Activated T-helper 17 cell treated with anti-CD3 and anti-CD28 coated beads, Interleukin-2, amount 50 U/mL, for 72 hours (primary cell): ENCODE measurements around the gene RRAGD. TPM values are rescaled to one million over a fixed set of nuclear protein-coding genes. Genes with fewer than 3 reads are reported as not detected.

Experiments used
- ATAC-seq: fragments of 150-1000 bp; cut with Tn5 transposase; replicated peaks from 2 replicates; pipeline ENCODE4 v1.10.0; 2021; ENCODE audit warnings: mild to moderate bottlenecking, moderate library complexity
- H3K27ac Mint-ChIP-seq: one replicate; pipeline ENCODE4 v1.8.0; 2022; ENCODE audit warnings: mixed read lengths
- H3K27me3 Mint-ChIP-seq: one replicate; pipeline ENCODE4 v1.8.0; 2022; ENCODE audit warnings: mixed read lengths
- H3K36me3 Mint-ChIP-seq: one replicate; pipeline ENCODE4 v1.8.0; 2022; ENCODE audit warnings: low read depth, mild to moderate bottlenecking, mixed read lengths
- H3K4me1 Mint-ChIP-seq: one replicate; pipeline ENCODE4 v1.8.0; 2022; ENCODE audit warnings: mixed read lengths
- H3K4me3 Mint-ChIP-seq: one replicate; pipeline ENCODE4 v1.8.0; 2022; ENCODE audit warnings: mild to moderate bottlenecking, mixed read lengths
- H3K9me3 Mint-ChIP-seq: one replicate; pipeline ENCODE4 v1.8.0; 2022; ENCODE audit warnings: mixed read lengths
- total RNA-seq, 2 donors: library from RNA; stranded (reverse); gene quantifications; one replicate each; pipeline ENCODE4 v1.2.3, GENCODE V29; 2022

RRAGD gene
- total RNA-seq, 2 donors from 2014 or later, result 8.8 to 22.3 TPM

DNA sequence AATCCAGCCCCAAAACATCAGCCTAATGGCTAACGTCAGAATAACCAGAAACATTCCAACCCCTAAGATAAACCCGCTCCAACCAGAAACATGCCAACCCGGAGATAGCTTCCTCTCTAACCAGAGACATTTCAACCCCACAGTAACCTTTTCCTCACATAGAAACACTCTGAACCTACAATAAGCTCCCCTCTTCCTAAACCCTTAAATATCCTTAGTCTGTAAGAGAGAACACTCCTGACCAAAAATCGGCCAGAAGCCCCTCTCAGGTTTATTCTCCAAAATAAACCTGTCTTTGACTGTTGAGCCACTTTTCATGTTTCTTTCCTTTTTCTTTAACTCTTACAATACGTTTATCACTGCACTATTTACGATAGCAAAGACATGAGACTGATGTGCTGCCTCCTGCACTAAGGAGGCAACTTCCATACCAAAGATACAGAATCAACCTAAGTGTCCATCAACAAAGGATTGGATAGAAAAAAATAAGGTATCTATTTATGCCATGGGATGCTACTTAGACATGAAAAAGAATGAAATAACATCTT lies 92.0 kb downstream of the RRAGD start:
- no peak for ATAC-seq
- no peak overlapping the region for H3K4me3 Mint-ChIP-seq
- H3K36me3 Mint-ChIP-seq, result peaks cover 5% of the 10 kb centered on the region
- H3K9me3 Mint-ChIP-seq, result no peaks in the 10 kb centered on the region
- no peaks in the 10 kb centered on the region for H3K27me3 Mint-ChIP-seq
- H3K4me1 Mint-ChIP-seq, result no peaks in the 10 kb centered on the region
- H3K27ac Mint-ChIP-seq, result no peak overlapping the region

GRCh38 chr6:89317067-89317466 lies 95.0 kb downstream of the RRAGD start:
- Mint-ChIP-seq H3K9me3 (no peaks in the 10 kb centered on the region), H3K27ac (no peak overlapping the region), H3K4me3 (no peak overlapping the region), H3K36me3 (peaks cover 5% of the 10 kb centered on the region), H3K27me3 (no peaks in the 10 kb centered on the region), H3K4me1 (no peaks in the 10 kb centered on the region)
- ATAC-seq, result no peak

DNA sequence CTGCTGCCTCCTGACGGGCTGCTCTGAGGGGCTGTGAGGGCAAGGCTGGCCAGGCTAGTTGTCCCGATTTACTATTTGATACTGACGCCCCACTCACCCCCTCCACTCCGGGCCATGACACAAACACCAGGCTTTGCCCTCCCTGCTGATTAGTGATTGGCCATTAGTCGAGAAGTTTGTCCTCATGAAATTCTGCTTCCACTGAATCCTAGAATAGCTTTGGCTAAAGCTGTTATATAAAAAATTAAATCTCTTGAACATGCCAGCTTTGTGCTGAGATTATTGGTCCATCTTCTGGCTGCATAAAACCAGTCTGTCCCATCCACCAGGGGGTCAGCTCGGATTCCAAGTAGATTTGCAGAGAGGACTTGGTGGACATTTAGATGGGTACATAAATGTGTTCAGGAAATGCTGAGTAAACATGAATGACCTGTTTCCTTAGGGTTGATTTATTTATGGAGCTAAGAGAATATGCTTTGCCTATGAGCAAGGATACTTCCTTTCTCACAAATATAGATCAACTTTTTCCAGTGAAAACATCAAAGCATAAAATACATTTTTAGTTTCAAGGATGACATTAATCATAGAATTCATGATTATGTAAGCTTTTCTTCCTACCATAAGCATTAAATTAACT lies 96.7 kb downstream of the RRAGD start, which contains the start of gene GABRR2:
Gene GABRR2, minus strand, starts transcription at position 51 of the 637 bp plus-strand sequence. CDS start 134 bp downstream, outside the sequence.
- Mint-ChIP-seq H3K4me3 (no peak within 1 kb of the TSS), H3K9me3 (no peaks in the 10 kb centered on the region), H3K27ac (no peak within 1 kb of the TSS), H3K4me1 (no peaks in the 10 kb centered on the region), H3K27me3 (no peaks in the 10 kb centered on the region), H3K36me3 (peaks cover 5% of the 10 kb centered on the region)
- ATAC-seq, result no peak

DNA sequence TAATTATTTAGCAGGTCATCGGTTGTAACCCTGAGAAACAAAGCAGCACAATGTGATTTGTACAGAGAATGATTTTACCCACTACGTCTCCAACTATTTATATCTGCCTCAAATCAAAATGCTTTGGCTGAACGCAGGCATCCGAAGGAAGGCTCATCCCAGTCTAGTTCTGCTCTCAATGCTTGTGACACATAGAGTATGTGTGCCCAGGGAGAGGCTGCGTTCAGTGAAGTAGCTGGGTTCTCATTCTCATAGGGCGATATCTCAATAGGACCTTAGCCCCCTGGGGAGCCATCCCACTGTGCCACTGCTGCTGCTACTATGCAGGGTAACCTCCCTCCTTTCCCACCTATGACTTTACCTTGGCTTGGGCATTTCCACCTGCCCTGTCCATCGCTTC lies 97.4 kb downstream of the RRAGD start:
- H3K27me3 Mint-ChIP-seq, result no peaks in the 10 kb centered on the region
- no peaks in the 10 kb centered on the region for H3K9me3 Mint-ChIP-seq
- ATAC-seq, result no peak
- H3K27ac Mint-ChIP-seq, result no peak overlapping the region
- no peak overlapping the region for H3K4me3 Mint-ChIP-seq
- H3K4me1 Mint-ChIP-seq, result no peaks in the 10 kb centered on the region
- peaks cover 5% of the 10 kb centered on the region for H3K36me3 Mint-ChIP-seq

Other genes starting within 250 kb of the RRAGD start
- gene GABRR1, start 194.9 kb downstream of the RRAGD start, total RNA-seq, result not detected
- under 1 TPM; 0.64 to 0.71 TPM for gene GABRR2, start 97.0 kb downstream of the RRAGD start, total RNA-seq
- 10 to 100 TPM; 18.1 to 25.4 TPM for gene UBE2J1, start 59.6 kb downstream of the RRAGD start, total RNA-seq
- 1 to 10 TPM; 1.6 to 3.8 TPM for gene ANKRD6, start 20.9 kb upstream of the RRAGD start, total RNA-seq
- gene LYRM2, start 226.5 kb upstream of the RRAGD start, total RNA-seq, result 10 to 100 TPM; 22.5 to 30.7 TPM